ENCODE measurements around the gene CAT. TPM values are rescaled to one million over a fixed set of nuclear protein-coding genes. Genes with fewer than 3 reads are reported as not detected.

Gene CAT
- total and polyA plus RNA-seq, 3 donors from 2014 or later, result 30.2 to 38.2 (median 30.3) TPM

DNA sequence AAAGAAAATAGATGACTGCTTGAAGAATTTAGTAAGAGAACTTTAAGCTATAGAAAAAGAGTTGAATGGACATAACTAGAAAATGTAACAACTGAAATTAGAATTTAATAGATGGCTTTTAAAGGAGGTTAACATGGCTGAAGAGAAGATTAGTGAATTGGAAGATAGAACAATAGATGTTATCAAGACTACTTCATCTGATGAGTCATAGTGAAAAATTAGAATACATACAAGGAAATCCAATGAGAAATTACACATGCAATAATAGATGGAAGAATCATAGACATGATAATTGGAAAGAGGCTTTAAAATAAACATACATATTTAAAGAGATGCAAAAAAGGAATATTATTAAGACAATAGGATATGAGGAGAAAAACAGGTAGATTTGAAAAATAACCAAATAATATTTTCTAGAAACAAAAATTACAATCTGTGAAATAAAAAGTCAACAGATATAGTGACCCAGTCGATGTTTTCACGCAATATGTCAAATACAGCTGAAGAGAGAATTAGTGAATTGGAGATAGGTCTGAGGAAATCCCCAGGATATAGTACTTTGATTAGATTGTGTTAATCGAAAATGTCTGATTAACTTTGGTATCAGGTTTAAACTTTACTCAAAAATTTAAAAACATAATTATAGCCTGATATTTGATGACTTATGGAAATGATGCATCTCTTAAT is 28.2 kb downstream of the CAT start:
- no peak for DNase-seq
- intact Hi-C loops (cut with DNase I; ENCODE audit: low total_unique reads), result no loop called here
- Histone ChIP-seq H3K4me3 (no peak overlapping the region), H3K4me1 (no peaks in the 10 kb centered on the region), H3K27ac (no peak overlapping the region), H3K9me3 (no peaks in the 10 kb centered on the region), H3K27me3 (no peaks in the 10 kb centered on the region), H3K36me3 (ENCODE audit: low read depth, missing control alignments) (no peaks in the 10 kb centered on the region)
- TF ChIP-seq, protein P1, sequence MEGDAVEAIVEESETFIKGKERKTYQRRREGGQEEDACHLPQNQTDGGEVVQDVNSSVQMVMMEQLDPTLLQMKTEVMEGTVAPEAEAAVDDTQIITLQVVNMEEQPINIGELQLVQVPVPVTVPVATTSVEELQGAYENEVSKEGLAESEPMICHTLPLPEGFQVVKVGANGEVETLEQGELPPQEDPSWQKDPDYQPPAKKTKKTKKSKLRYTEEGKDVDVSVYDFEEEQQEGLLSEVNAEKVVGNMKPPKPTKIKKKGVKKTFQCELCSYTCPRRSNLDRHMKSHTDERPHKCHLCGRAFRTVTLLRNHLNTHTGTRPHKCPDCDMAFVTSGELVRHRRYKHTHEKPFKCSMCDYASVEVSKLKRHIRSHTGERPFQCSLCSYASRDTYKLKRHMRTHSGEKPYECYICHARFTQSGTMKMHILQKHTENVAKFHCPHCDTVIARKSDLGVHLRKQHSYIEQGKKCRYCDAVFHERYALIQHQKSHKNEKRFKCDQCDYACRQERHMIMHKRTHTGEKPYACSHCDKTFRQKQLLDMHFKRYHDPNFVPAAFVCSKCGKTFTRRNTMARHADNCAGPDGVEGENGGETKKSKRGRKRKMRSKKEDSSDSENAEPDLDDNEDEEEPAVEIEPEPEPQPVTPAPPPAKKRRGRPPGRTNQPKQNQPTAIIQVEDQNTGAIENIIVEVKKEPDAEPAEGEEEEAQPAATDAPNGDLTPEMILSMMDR (IDR thresholded peaks at IDR 0.05), result no peak
- no peak for TF ChIP-seq POLR2A (IDR thresholded peaks at IDR 0.05)
- WGBS, 2 donors, result 82 to 98% methylated on average over 3 of the region's 3 CpGs

DNA sequence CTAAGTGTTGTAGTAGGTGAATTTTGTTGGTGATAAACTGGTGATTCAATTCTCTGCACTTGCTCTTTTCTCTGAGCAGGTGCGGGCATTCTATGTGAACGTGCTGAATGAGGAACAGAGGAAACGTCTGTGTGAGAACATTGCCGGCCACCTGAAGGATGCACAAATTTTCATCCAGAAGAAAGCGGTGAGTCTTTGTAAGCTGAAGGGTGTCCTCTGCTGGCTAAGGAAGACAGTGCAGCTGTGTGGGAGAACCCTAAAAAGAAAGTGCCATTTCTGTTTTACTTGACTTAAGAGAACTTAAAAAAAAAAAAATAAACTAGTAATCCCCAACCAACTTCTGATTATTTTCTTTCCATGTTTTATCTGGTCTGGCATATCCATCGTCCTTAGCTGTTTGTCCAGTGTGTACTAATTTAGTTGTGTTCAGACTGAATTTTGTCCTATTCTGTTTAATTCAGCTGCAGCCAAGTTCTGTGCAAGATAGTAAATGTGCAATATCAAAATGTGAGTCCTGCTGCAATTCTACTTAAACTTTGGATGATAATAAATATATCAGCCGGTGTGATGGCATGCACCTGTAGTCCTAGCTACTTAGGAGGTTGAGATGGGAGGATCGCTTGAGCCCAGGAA is 29.6 kb downstream of the CAT start:
- TF ChIP-seq, protein P1 (IDR thresholded peaks at IDR 0.05), result peak; percentile 39 to 56 (median 49)
- no peak for TF ChIP-seq POLR2A (IDR thresholded peaks at IDR 0.05)
- Histone ChIP-seq H3K36me3 (ENCODE audit: low read depth, missing control alignments) (no peaks in the 10 kb centered on the region), H3K27me3 (no peaks in the 10 kb centered on the region), H3K4me3 (no peak overlapping the region), H3K4me1 (no peaks in the 10 kb centered on the region), H3K9me3 (no peaks in the 10 kb centered on the region), H3K27ac (no peak overlapping the region)
- peak; percentile 42 for DNase-seq
- intact Hi-C loops (cut with DNase I; ENCODE audit: low total_unique reads), result no loop called here
- WGBS, 2 donors, result 81 to 86% methylated on average over 8 of the region's 8 CpGs

DNA sequence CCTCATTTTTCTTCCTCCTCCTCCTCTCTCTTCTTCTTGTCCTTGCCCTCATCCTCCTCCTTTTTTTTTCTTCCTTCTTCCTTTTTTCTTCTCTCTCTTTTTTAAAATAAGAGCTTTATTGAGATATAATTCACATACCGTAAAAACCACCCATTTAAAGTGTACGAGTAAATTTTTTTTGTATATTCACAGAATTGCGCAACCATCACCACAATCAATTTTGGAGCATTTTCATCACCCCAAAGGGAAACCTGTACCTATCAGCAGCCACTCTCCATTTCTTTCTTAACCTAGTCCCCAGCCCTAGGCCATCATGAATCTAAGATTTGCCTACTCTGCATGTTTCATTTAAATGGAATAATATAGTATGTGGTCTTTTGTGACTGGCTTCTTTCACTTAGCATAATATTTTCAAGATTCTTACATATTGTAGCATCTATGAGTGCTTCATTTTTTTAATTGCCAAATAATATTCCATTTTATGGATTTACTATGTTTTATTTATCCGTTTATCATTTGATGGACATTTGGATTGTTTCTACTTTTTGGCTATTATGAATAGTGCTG is 35.0 kb downstream of the CAT start:
- H3K27me3 ChIP-seq, result no peaks in the 10 kb centered on the region
- no peaks in the 10 kb centered on the region for H3K4me1 ChIP-seq
- TF ChIP-seq, protein P1 (IDR thresholded peaks at IDR 0.05), result no peak
- TF ChIP-seq POLR2A (IDR thresholded peaks at IDR 0.05), result no peak
- no peaks in the 10 kb centered on the region for H3K9me3 ChIP-seq
- no peak for DNase-seq
- WGBS, 2 donors, result 94% methylated on average over 4 of the region's 4 CpGs
- H3K4me3 ChIP-seq, result no peak overlapping the region
- H3K27ac ChIP-seq, result no peak overlapping the region
- no peaks in the 10 kb centered on the region for H3K36me3 ChIP-seq (ENCODE audit: low read depth, missing control alignments)
- intact Hi-C loops (cut with DNase I; ENCODE audit: low total_unique reads), result no loop called here

- Histone ChIP-seq H3K4me1 (no peaks in the 10 kb centered on the region), H3K27ac (no peak overlapping the region), H3K9me3 (no peaks in the 10 kb centered on the region), H3K36me3 (ENCODE audit: low read depth, missing control alignments) (no peaks in the 10 kb centered on the region), H3K4me3 (no peak overlapping the region), H3K27me3 (no peaks in the 10 kb centered on the region)
- DNase-seq, result no peak
- TF ChIP-seq, protein P1 (IDR thresholded peaks at IDR 0.05), result no peak
- no peak for TF ChIP-seq POLR2A (IDR thresholded peaks at IDR 0.05)
- 41 to 51% methylated on average over 3 of the region's 3 CpGs for WGBS, 2 donors
- intact Hi-C loops (cut with DNase I; ENCODE audit: low total_unique reads), result no loop called here
Measured at GRCh38 chr11:34475656-34476055, 36.9 kb downstream of the CAT start.

Data from testis (tissue), 3 donors.